GM03348 (cell line): Measurements from ENCODE around the gene EFCAB6.

Experiments
- DNase-seq: peaks from one replicate; pipeline ENCODE4 v3.0.0; 2012; ENCODE audit warnings: low spot score

The EFCAB6 gene

GRCh38 chr22:43543522-43544288, 268.4 kb downstream of the EFCAB6 start:
- DNase-seq = no peak

GRCh38 chr22:43542681-43543521, 269.2 kb downstream of the EFCAB6 start:
- DNase-seq = no peak

GRCh38 chr22:43541462-43542407, 270.4 kb downstream of the EFCAB6 start:
- no peak for DNase-seq

GRCh38 chr22:43541022-43541421, 271.1 kb downstream of the EFCAB6 start:
- DNase-seq = no peak

- no peak for DNase-seq
These were observed 271.6 kb downstream of the EFCAB6 start for GRCh38 chr22:43540529-43540923.

GRCh38 chr22:43539572-43540528, 272.3 kb downstream of the EFCAB6 start:
- DNase-seq = no peak

- no peak for DNase-seq
These were observed 275.0 kb downstream of the EFCAB6 start for GRCh38 chr22:43537019-43537585.

GRCh38 chr22:43535741-43536140, 276.4 kb downstream of the EFCAB6 start:
- DNase-seq = no peak

GRCh38 chr22:43535336-43535735, 276.8 kb downstream of the EFCAB6 start:
- DNase-seq = no peak

- DNase-seq = no peak
These were observed 277.2 kb downstream of the EFCAB6 start for GRCh38 chr22:43534916-43535315.

- no peak for DNase-seq
These were observed 278.3 kb downstream of the EFCAB6 start for GRCh38 chr22:43533656-43534428.

- no peak for DNase-seq
These were observed 279.0 kb downstream of the EFCAB6 start for GRCh38 chr22:43533156-43533530.

- DNase-seq = no peak
These were observed 279.6 kb downstream of the EFCAB6 start for GRCh38 chr22:43532301-43533155.

GRCh38 chr22:43531651-43532050, 280.5 kb downstream of the EFCAB6 start:
- DNase-seq = no peak

GRCh38 chr22:43530349-43531201, 281.5 kb downstream of the EFCAB6 start:
- DNase-seq = no peak

- DNase-seq = no peak
These were observed 282.2 kb downstream of the EFCAB6 start for GRCh38 chr22:43529934-43530333.

GRCh38 chr22:43529461-43529860, 282.6 kb downstream of the EFCAB6 start:
- no peak for DNase-seq
